Thyroid gland (tissue), 4 donors: ENCODE results near the gene SEMA7A. TPM values are rescaled to one million over a fixed set of nuclear protein-coding genes. Genes with fewer than 3 reads are reported as not detected.

Source experiments
- DNase-seq, 2 donors: peaks; one replicate each; pipeline ENCODE4 v3.0.0-alpha.2; 2019
- H3K27ac ChIP-seq, 3 donors: fragments of 200-600 bp; sonication (generic); 1 replicate in 2 of 3; 2 replicates in 1 of 3; pipeline ENCODE4 v1.5.1; 2016 to 2019; ENCODE audit warnings: mild to moderate bottlenecking in 1 of 3, moderate library complexity in 1 of 3
- H3K27me3 ChIP-seq: fragments of 200-600 bp; sonication (generic); one replicate; pipeline ENCODE4 v1.5.1; 2019
- H3K36me3 ChIP-seq, 2 donors: fragments of 200-600 bp; sonication (generic); one replicate each; pipeline ENCODE4 v1.5.1; 2016 to 2019
- H3K4me1 ChIP-seq, 2 donors: fragments of 200-600 bp; sonication (generic); one replicate each; pipeline ENCODE4 v1.5.1; 2017 to 2019
- H3K4me3 ChIP-seq, 3 donors: fragments of 200-600 bp; sonication (generic); replicated peaks in 1 of 3; 1 replicate in 2 of 3; 2 replicates in 1 of 3; pipeline ENCODE4 v1.5.1; 2016; ENCODE audit warnings: mild to moderate bottlenecking in 1 of 3
- H3K9me3 ChIP-seq: fragments of 200-600 bp; sonication (generic); one replicate; pipeline ENCODE4 v1.5.1; 2017
- CTCF ChIP-seq, 6 experiments: fragments of 200-600 bp in 3 of 6; fragments of 450-650 bp in 3 of 6; sonication (generic) in 3 of 6; IDR thresholded peaks; one replicate each; pipeline ENCODE4 v1.5.1; 2016 to 2019; ENCODE audit warnings: antibody characterized with exemption in 6 of 6, mild to moderate bottlenecking in 2 of 6, inconsistent platforms in 1 of 6, moderate library complexity in 1 of 6
- POLR2A ChIP-seq, 2 donors: fragments of 450-650 bp; IDR thresholded peaks; one replicate each; pipeline ENCODE4 v1.6.1; 2017; ENCODE audit warnings: antibody characterized with exemption in 2 of 2, mild to moderate bottlenecking in 2 of 2, moderate library complexity in 1 of 2
- WGBS, 2 donors: methylation state at CpG; one replicate each; pipeline ENCODE4 v1.1.5; 2017; 5-methylcytosine and 5-hydroxymethylcytosine counted together
- intact Hi-C: fragments of 100-400 bp; cut with DNase I; formaldehyde crosslinking; loops from one replicate; pipeline ENCODE4 v1.15.1; 2023
- total RNA-seq, 4 donors: library from RNA; depleted of rRNA; stranded (reverse); fragments of >200 nt; gene quantifications; one replicate each; pipeline ENCODE4 v1.2.3, GENCODE V29; 2016

The SEMA7A gene
- total RNA-seq, 4 donors from 2014 or later = 0.29 to 2.0 (median 1.6) TPM

GRCh38 chr15:74380361-74381189, 53.2 kb downstream of the SEMA7A start:
- DNase-seq = no peak
- TF ChIP-seq POLR2A (IDR thresholded peaks at IDR 0.05) = no peak
- no peak for TF ChIP-seq CTCF (IDR thresholded peaks at IDR 0.05)
- no peaks in the 10 kb centered on the region for H3K36me3 ChIP-seq
- no peak overlapping the region for H3K4me3 ChIP-seq
- no peaks in the 10 kb centered on the region for H3K9me3 ChIP-seq
- H3K27me3 ChIP-seq = no peaks in the 10 kb centered on the region
- WGBS, 2 donors = 74 to 79% methylated on average over 12 of the region's 12 CpGs
- H3K27ac ChIP-seq = no peak overlapping the region
- H3K4me1 ChIP-seq = peaks cover 0 to 3% of the 10 kb centered on the region in 2 donors
- intact Hi-C loops = loop anchor here (10.0 kb wide), 1 partner anchor 234 kb away; the partner anchor contains the start of gene CLK3

GRCh38 chr15:74378848-74379247, 54.9 kb downstream of the SEMA7A start:
- no peak for DNase-seq
- intact Hi-C loops = no loop called here
- TF ChIP-seq CTCF (IDR thresholded peaks at IDR 0.05) (no peak), POLR2A (IDR thresholded peaks at IDR 0.05) (no peak)
- no peak overlapping the region for H3K4me3 ChIP-seq
- no peaks in the 10 kb centered on the region for H3K9me3 ChIP-seq
- WGBS, 2 donors = 56 to 61% methylated on average over 8 to 9 of the region's 9 CpGs
- H3K36me3 ChIP-seq = no peaks in the 10 kb centered on the region
- peaks cover 5 to 9% of the 10 kb centered on the region in 2 donors for H3K4me1 ChIP-seq
- H3K27me3 ChIP-seq = no peaks in the 10 kb centered on the region
- no peak overlapping the region for H3K27ac ChIP-seq

GRCh38 chr15:74377831-74378766, 55.7 kb downstream of the SEMA7A start:
- Histone ChIP-seq H3K36me3 (no peaks in the 10 kb centered on the region), H3K27ac (no peak overlapping the region), H3K27me3 (no peaks in the 10 kb centered on the region), H3K4me1 (peaks cover 7 to 11% of the 10 kb centered on the region in 2 donors), H3K9me3 (no peaks in the 10 kb centered on the region), H3K4me3 (no peak overlapping the region)
- DNase-seq = no peak
- WGBS, 2 donors = 85 to 87% methylated on average over 15 of the region's 15 CpGs
- intact Hi-C loops = no loop called here
- TF ChIP-seq CTCF (IDR thresholded peaks at IDR 0.05) (no peak), POLR2A (IDR thresholded peaks at IDR 0.05) (no peak)

GRCh38 chr15:74376825-74377581, 56.8 kb downstream of the SEMA7A start:
- WGBS, 2 donors = 82 to 90% methylated on average over 6 of the region's 6 CpGs
- no peak for DNase-seq
- Histone ChIP-seq H3K27ac (no peak overlapping the region), H3K4me3 (no peak overlapping the region), H3K27me3 (no peaks in the 10 kb centered on the region), H3K9me3 (no peaks in the 10 kb centered on the region), H3K4me1 (peaks cover 7 to 11% of the 10 kb centered on the region in 2 donors), H3K36me3 (no peaks in the 10 kb centered on the region)
- TF ChIP-seq CTCF (IDR thresholded peaks at IDR 0.05) = no peak
- no peak for TF ChIP-seq POLR2A (IDR thresholded peaks at IDR 0.05)
- intact Hi-C loops = no loop called here
